Activated B cell treated with CpG ODN at 0.5 μM for 24 hours (primary cell): ENCODE data around the gene BMP2K. TPM values are rescaled to one million over a fixed set of nuclear protein-coding genes. Genes with fewer than 3 reads are reported as not detected.
A peak's percentile ranks its signal among the peaks of the same experiment; 100 is the strongest.
"Not testable (repeated sequence)": the region's sequence is repeated elsewhere in the genome, so short reads cannot be mapped to it uniquely, and the experiment has no call there.

Source experiments
- ATAC-seq: fragments of 200-7000 bp; cut with Tn5 transposase; one replicate; pipeline ENCODE4 v1.10.0; 2021; ENCODE audit warnings: low read depth, mild to moderate bottlenecking, moderate library complexity
- CTCF ChIA-PET: fragments of 350-600 bp; sonication (Branson Sonifier 250); formaldehyde crosslinking; loops from one replicate; lab custom pipeline; 2021; ENCODE audit warnings: antibody characterized with exemption; lab: Charles Lee
- POLR2A ChIA-PET: fragments of 350-600 bp; sonication (Branson Sonifier 250); formaldehyde crosslinking; loops from one replicate; lab custom pipeline; 2021; ENCODE audit warnings: antibody characterized with exemption; lab: Charles Lee
- DNase-seq: peaks from one replicate; pipeline ENCODE4 v3.0.0; 2022
- H3K27ac Mint-ChIP-seq: one replicate; pipeline ENCODE4 v1.8.0; 2020; ENCODE audit warnings: mixed read lengths
- H3K27me3 Mint-ChIP-seq: one replicate; pipeline ENCODE4 v1.8.0; 2021; ENCODE audit warnings: mixed read lengths
- H3K36me3 Mint-ChIP-seq: one replicate; pipeline ENCODE4 v1.8.0; 2021; ENCODE audit warnings: low read depth, mixed read lengths
- H3K4me1 Mint-ChIP-seq: one replicate; pipeline ENCODE4 v1.8.0; 2021; ENCODE audit warnings: mixed read lengths
- H3K4me3 Mint-ChIP-seq: one replicate; pipeline ENCODE4 v1.8.0; 2020; ENCODE audit warnings: mild to moderate bottlenecking, mixed read lengths
- H3K9me3 Mint-ChIP-seq: one replicate; pipeline ENCODE4 v1.8.0; 2020; ENCODE audit warnings: mixed read lengths
- CTCF ChIP-seq: fragments of 200-600 bp; IDR thresholded peaks from one replicate; pipeline ENCODE4 v1.8.0; 2022; ENCODE audit warnings: antibody characterized with exemption, mild to moderate bottlenecking
- intact Hi-C: fragments of 100-400 bp; cut with micrococcal nuclease; formaldehyde crosslinking; loops from one replicate; pipeline ENCODE4 v1.15.1; 2024
- total RNA-seq: library from RNA; stranded (reverse); gene quantifications from 2 replicates; pipeline ENCODE4 v1.2.3, GENCODE V29; 2022

BMP2K gene
- total RNA-seq, 1 donor from 2014 or later: 135 TPM

- Mint-ChIP-seq H3K4me3 (no peak overlapping the region), H3K27me3 (no peaks in the 10 kb centered on the region), H3K4me1 (peaks cover 18% of the 10 kb centered on the region), H3K36me3 (peaks cover 64% of the 10 kb centered on the region), H3K27ac (peak overlapping the region; percentile 73), H3K9me3 (no peaks in the 10 kb centered on the region)
- intact Hi-C loops: loop anchor here (5.0 to 10.0 kb wide), 2 partner anchors 411 to 539 kb away; no protein-coding TSS in a partner anchor
- no peak for TF ChIP-seq CTCF
- ChIA-PET CTCF (interaction anchor here (0.8 to 3.2 kb wide), 18 partner anchors 9 to 905 kb away, joined by 3 to 34 read pairs (median 4); no protein-coding TSS in a partner anchor), POLR2A (interaction anchor here (0.5 to 1.8 kb wide), 6 partner anchors 87 to 1043 kb away, joined by 3 to 10 read pairs (median 4); partner anchors contain the start of gene BMP2K)
- ATAC-seq (no peak), DNase-seq (no peak)
These were observed 87.2 kb downstream of the BMP2K start for GRCh38 chr4:78863254-78863869.

- CTCF ChIA-PET: interaction anchor here (0.6 to 3.2 kb wide), 19 partner anchors 10 to 904 kb away, joined by 3 to 34 read pairs (median 4); no protein-coding TSS in a partner anchor
- Mint-ChIP-seq H3K4me1 (peaks cover 18% of the 10 kb centered on the region), H3K4me3 (no peak overlapping the region), H3K27ac (peak overlapping the region; percentile 73), H3K9me3 (no peaks in the 10 kb centered on the region), H3K27me3 (no peaks in the 10 kb centered on the region), H3K36me3 (peaks cover 70% of the 10 kb centered on the region)
- ATAC-seq: no peak
- intact Hi-C loops: loop anchor here (1.0 to 10.0 kb wide), 9 partner anchors 75 to 905 kb away; partner anchors contain the start of gene BMP2K
- TF ChIP-seq CTCF: no peak
- DNase-seq: no peak
- POLR2A ChIA-PET: interaction anchor here (1.0 to 1.8 kb wide), 3 partner anchors 87 to 1044 kb away, joined by 3 to 10 read pairs (median 5); partner anchors contain the start of gene BMP2K
These were observed 87.8 kb downstream of the BMP2K start for GRCh38 chr4:78863991-78864390.

GRCh38 chr4:78864405-78865024 lies 88.4 kb downstream of the BMP2K start:
- DNase-seq (no peak), ATAC-seq (peak; percentile 47)
- CTCF ChIA-PET: interaction anchor here (0.6 to 3.2 kb wide), 19 partner anchors 11 to 904 kb away, joined by 3 to 34 read pairs (median 4); no protein-coding TSS in a partner anchor
- intact Hi-C loops: loop anchor here (1.0 to 10.0 kb wide), 9 partner anchors 76 to 905 kb away; partner anchors contain the start of gene BMP2K
- H3K27me3 Mint-ChIP-seq: no peaks in the 10 kb centered on the region
- TF ChIP-seq CTCF: peak; percentile 25
- POLR2A ChIA-PET: interaction anchor here (0.6 to 1.8 kb wide), 4 partner anchors 13 to 251 kb away, joined by 3 to 10 read pairs (median 4); partner anchors contain the start of gene BMP2K
- H3K36me3 Mint-ChIP-seq: peaks cover 69% of the 10 kb centered on the region
- H3K27ac Mint-ChIP-seq: peak overlapping the region; percentile 70
- H3K4me3 Mint-ChIP-seq: peak overlapping the region; percentile 21
- peaks cover 18% of the 10 kb centered on the region for H3K4me1 Mint-ChIP-seq
- no peaks in the 10 kb centered on the region for H3K9me3 Mint-ChIP-seq

- intact Hi-C loops: loop anchor here (2.0 to 10.0 kb wide), 4 partner anchors 77 to 807 kb away; partner anchors contain the start of gene BMP2K
- no peak for TF ChIP-seq CTCF
- Mint-ChIP-seq H3K27ac (no peak overlapping the region), H3K4me1 (peaks cover 18% of the 10 kb centered on the region), H3K36me3 (peaks cover 63% of the 10 kb centered on the region), H3K9me3 (no peaks in the 10 kb centered on the region), H3K27me3 (no peaks in the 10 kb centered on the region), H3K4me3 (no peak overlapping the region)
- CTCF ChIA-PET: interaction anchor here (3.2 kb wide), 1 partner anchor 256 kb away, joined by 24 read pairs; no protein-coding TSS in a partner anchor
- DNase-seq (no peak), ATAC-seq (no peak)
- POLR2A ChIA-PET: no interaction called here
These were observed 89.3 kb downstream of the BMP2K start for GRCh38 chr4:78865451-78865850.

GRCh38 chr4:78868712-78869111 lies 92.6 kb downstream of the BMP2K start:
- ATAC-seq, H3K27ac Mint-ChIP-seq, CTCF ChIA-PET, H3K9me3 Mint-ChIP-seq, H3K4me3 Mint-ChIP-seq, H3K27me3 Mint-ChIP-seq, H3K4me1 Mint-ChIP-seq, DNase-seq: not testable (repeated sequence)
- H3K36me3 Mint-ChIP-seq: peaks cover 71% of the 10 kb centered on the region
- intact Hi-C loops: loop anchor here (10.0 kb wide), 1 partner anchor 544 kb away; no protein-coding TSS in a partner anchor
- POLR2A ChIA-PET: interaction anchor here (2.1 kb wide), 1 partner anchor 255 kb away, joined by 8 read pairs; no protein-coding TSS in a partner anchor
